Occipital lobe (tissue), 2 donors: ENCODE data around the gene EIF3D. TPM values are rescaled to one million over a fixed set of nuclear protein-coding genes. Genes with fewer than 3 reads are reported as not detected.

Experiments used
- DNase-seq: peaks from one replicate; lab custom pipeline; 2025; lab: John Stamatoyannopoulos, UW
- total RNA-seq: library from RNA; depleted of rRNA; stranded (reverse); fragments of >200 nt; gene quantifications from one replicate; pipeline ENCODE4 v1.2.3, GENCODE V29; 2014

Gene EIF3D
- total RNA-seq, 1 donor from 2014 or later = 200 TPM

DNA sequence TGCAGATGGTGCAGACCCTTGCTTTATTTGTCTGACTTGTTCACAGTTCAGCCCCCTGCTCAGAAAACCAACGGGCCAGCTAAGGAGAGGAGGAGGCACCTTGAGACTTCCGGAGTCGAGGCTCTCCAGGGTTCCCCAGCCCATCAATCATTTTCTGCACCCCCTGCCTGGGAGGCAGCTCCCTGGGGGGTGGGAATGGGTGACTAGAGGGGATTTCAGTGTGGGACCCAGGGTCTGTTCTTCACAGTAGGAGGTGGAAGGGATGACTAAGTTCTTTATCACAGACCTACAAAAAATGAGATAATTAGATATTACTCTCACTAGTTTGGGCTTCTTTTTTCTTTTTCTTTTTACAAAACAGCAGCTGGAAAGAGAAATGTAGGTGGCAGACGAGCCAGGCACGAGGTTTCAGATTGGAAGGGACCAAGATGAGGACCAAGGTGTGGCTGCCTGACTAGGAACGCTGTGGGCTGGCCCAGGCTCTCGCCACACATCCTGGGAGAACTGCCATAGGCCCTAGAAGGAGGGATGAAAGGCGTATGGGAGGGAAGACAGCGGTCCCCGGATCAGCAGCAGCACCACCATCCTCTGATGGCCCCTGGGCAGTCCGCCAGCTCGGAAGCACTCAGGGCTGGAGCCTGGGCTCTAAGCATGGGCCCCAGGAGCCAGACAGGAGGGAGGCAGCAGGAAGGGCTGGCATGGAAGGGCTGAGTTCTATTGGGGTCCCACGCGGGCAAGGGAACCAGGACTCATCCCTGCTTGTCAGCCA is 61.7 kb downstream of the EIF3D start:
- DNase-seq = no peak

DNA sequence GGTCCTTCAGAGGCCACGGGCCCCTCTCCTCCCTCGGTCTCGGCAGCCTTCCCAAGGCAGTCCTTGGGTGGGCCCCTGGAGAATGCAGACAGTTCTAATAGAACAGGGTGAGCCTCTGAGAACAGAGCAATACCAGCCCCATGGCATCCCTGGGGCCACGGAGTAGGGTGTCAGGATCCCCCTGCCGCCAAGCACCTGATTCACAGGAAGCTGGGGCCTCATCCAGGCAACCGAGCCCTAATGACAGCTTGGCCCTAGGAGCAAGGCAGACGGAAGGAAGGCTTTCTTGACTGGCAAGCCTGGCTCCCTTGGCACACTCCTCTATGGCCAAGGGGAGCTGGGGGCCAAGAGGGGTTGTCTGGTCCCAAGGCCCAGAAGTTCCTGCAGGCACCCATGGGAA is 62.7 kb downstream of the EIF3D start:
- DNase-seq = no peak

GRCh38 chr22:36465232-36466021 is 63.5 kb downstream of the EIF3D start:
- DNase-seq = no peak

- no peak for DNase-seq
Measured at GRCh38 chr22:36464715-36465231, 64.2 kb downstream of the EIF3D start.

GRCh38 chr22:36463783-36464184 is 65.2 kb downstream of the EIF3D start:
- no peak for DNase-seq

DNA sequence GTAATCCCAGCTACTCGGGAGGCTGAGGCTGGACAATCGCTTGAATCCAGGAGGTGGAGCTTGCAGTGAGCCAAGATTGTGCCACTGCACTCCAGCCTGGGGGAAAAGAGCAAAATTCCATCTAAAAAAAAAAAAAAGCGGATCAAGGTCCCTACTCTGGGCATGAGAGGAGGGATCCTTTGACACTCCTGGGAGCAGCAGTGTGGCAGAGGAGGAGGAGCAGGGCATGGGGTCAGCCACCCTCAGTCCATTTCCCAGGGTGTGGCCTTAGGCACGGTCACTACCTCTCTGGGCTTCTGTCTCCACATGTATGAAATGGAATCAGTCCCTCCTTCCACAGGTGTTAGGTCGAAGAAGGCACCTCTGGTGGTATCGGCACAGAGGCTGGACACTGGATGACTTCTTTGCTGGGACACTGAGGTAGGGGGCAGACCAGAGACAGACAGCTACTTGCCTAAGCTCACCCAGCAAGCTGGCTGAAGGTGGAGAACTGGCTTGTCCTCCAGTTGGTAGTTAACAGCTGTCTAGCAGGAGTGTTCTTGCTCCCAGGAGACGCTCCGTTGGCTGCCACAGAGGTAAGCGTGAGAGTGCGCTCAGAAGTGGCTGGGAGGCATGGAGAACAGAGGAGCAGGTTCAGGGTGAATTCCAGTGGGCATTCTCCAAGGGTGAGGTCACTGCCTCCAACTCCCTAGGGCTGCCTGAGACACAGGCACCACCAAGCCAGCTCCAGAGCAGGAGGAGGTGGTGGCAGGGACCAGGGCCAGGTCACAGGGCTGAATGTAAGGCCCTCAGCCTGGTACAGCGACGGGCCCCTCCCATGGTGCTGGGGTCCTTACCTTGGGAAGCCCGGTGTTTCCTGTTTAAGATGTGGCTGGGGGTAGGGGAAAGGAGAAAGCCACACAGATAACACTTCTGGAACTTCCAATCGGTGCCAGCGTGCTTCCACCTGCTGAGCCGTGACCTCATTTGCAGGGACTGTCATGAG is 67.0 kb downstream of the EIF3D start:
- no peak for DNase-seq

Other genes with a start within 250 kb of the EIF3D start
- 34.6 TPM for gene MYH9, start 141.2 kb downstream of the EIF3D start, total RNA-seq
- 14.3 TPM for gene TXN2, start 47.5 kb downstream of the EIF3D start, total RNA-seq
- 10.6 TPM for gene FOXRED2, start 22.1 kb downstream of the EIF3D start, total RNA-seq
- 3.1 TPM for gene CACNG2, start 174.6 kb upstream of the EIF3D start, total RNA-seq
- 16.4 TPM for gene IFT27, start 247.0 kb upstream of the EIF3D start, total RNA-seq